GM12878 (cell line): ENCODE measurements around the gene NFATC2. TPM values are rescaled to one million over a fixed set of nuclear protein-coding genes. Genes with fewer than 3 reads are reported as not detected.

Experiments used
- ATAC-seq: fragments of 200-7000 bp; cut with Tn5 transposase; 3 replicates; pipeline ENCODE4 v1.9.1; 2020; ENCODE audit warnings: mild to moderate bottlenecking, moderate library complexity
- BruUV-seq: library from RNA; stranded (reverse); fragments of 400-500 nt; replicated peaks from 2 replicates; lab custom pipeline; 2021; lab: Mats Ljungman, UMichigan
- CTCF ChIA-PET: fragments of 300-600 bp; sonication (Branson Sonifier 250); formaldehyde crosslinking; extraction: SDS; loops from one replicate; lab custom pipeline; 2021; ENCODE audit warnings: inconsistent platforms; lab: Yijun Ruan, JAX
- POLR2A ChIA-PET: fragments of 350-600 bp; formaldehyde crosslinking; extraction: SDS; loops from one replicate; lab custom pipeline; 2021; ENCODE audit warnings: inconsistent platforms; lab: Charles Lee
- RAD21 ChIA-PET: fragments of 300-600 bp; sonication (Branson Sonifier 250); formaldehyde crosslinking; loops from one replicate; lab custom pipeline; 2023; ENCODE audit warnings: antibody characterized with exemption; ENCODE audit not compliant: unreplicated experiment; lab: Charles Lee
- SMC1A ChIA-PET: fragments of 300-600 bp; sonication (Branson Sonifier 250); formaldehyde crosslinking; loops from one replicate; lab custom pipeline; 2023; ENCODE audit not compliant: unreplicated experiment, uncharacterized antibody; lab: Charles Lee
- DNase-seq: peaks from one replicate; pipeline ENCODE4 v3.0.0-alpha.2; 2011; ENCODE audit warnings: low read depth, low spot score
- FAIRE-seq: peaks from 3 replicates; lab custom pipeline; 2011; peaks lifted over from hg19 to GRCh38; lab: Jason Lieb, UNC
- H2AFZ ChIP-seq: 2 replicates; pipeline ENCODE4 v1.6.0; 2011; ENCODE audit warnings: low read depth, low read length, control low read depth; ENCODE audit not compliant: control insufficient read depth
- H3K27ac ChIP-seq: 2 replicates; pipeline ENCODE4 v1.5.1; 2011; ENCODE audit warnings: control low read depth; ENCODE audit not compliant: control insufficient read depth, insufficient read depth
- H3K27me3 ChIP-seq, 2 experiments: replicated peaks in 1 of 2; 2 replicates each; pipeline versions ENCODE4 v1.6.0 to v1.6.1; 2011; ENCODE audit warnings: low read length in 1 of 2; ENCODE audit not compliant: control insufficient read depth in 2 of 2, insufficient read depth in 2 of 2
- H3K36me3 ChIP-seq, 2 experiments: 2 replicates each; pipeline ENCODE4 v1.5.1; 2011; ENCODE audit warnings: low read length in 1 of 2; ENCODE audit not compliant: control insufficient read depth in 2 of 2, insufficient read depth in 2 of 2
- H3K4me1 ChIP-seq: 2 replicates; pipeline ENCODE4 v1.6.1; 2011; ENCODE audit warnings: mild to moderate bottlenecking, low read length, moderate library complexity, mixed read lengths; ENCODE audit not compliant: control insufficient read depth, insufficient read depth
- H3K4me2 ChIP-seq: 2 replicates; pipeline ENCODE4 v1.6.0; 2011; ENCODE audit warnings: control low read depth; ENCODE audit not compliant: control insufficient read depth, insufficient read depth
- H3K4me3 ChIP-seq: fragments of 200-600 bp; sonication (generic); 2 replicates; pipeline ENCODE4 v1.5.1; 2016
- H3K79me2 ChIP-seq: 2 replicates; pipeline ENCODE4 v1.6.0; 2011; ENCODE audit warnings: low read length; ENCODE audit not compliant: control insufficient read depth, insufficient read depth
- H3K9ac ChIP-seq: 2 replicates; pipeline ENCODE4 v1.8.0; 2011; ENCODE audit warnings: low read length, control low read depth, mixed read lengths; ENCODE audit not compliant: control insufficient read depth, insufficient read depth
- H3K9me3 ChIP-seq: replicated peaks from 3 replicates; pipeline ENCODE4 v1.5.1; 2011; ENCODE audit warnings: mild to moderate bottlenecking, low read length; ENCODE audit not compliant: control insufficient read depth, insufficient read depth
- H4K20me1 ChIP-seq: 2 replicates; pipeline ENCODE4 v1.6.0; 2011; ENCODE audit not compliant: control insufficient read depth, insufficient read depth
- BACH1 ChIP-seq: fragments of 450-650 bp; IDR thresholded peaks from 2 replicates; pipeline ENCODE4 v1.6.1; 2017; ENCODE audit warnings: mild to moderate bottlenecking, borderline replicate concordance
- BMI1 ChIP-seq: fragments of 450-650 bp; IDR thresholded peaks from 2 replicates; pipeline ENCODE4 v1.6.1; 2016; ENCODE audit warnings: mild to moderate bottlenecking, moderate library complexity, borderline replicate concordance
- CREM ChIP-seq: IDR thresholded peaks from 2 replicates; pipeline ENCODE4 v1.6.1; 2014; ENCODE audit warnings: antibody characterized with exemption, low read depth
- EED ChIP-seq: sonication (generic); IDR thresholded peaks from 2 replicates; pipeline ENCODE4 v1.6.1; 2016; ENCODE audit warnings: antibody characterized with exemption, low read depth
- ETV6 ChIP-seq, 2 experiments: fragments of 450-650 bp in 1 of 2; IDR thresholded peaks in 1 of 2; conservative IDR thresholded peaks in 1 of 2; 2 replicates each; pipeline ENCODE4 v1.6.1; 2014; ENCODE audit warnings: antibody characterized with exemption in 1 of 2, borderline replicate concordance in 1 of 2, low read depth in 1 of 2, mild to moderate bottlenecking in 1 of 2, moderate library complexity in 1 of 2
- HDAC2 ChIP-seq: fragments of 200-600 bp; sonication (generic); IDR thresholded peaks from 2 replicates; pipeline ENCODE4 v1.6.1; 2017
- RFX5 ChIP-seq: IDR thresholded peaks from 2 replicates; pipeline ENCODE4 v1.6.1; 2011; ENCODE audit warnings: low read depth, low read length, improper control_type of control experiment
- SIX5 ChIP-seq: IDR thresholded peaks from 2 replicates; pipeline ENCODE4 v1.6.1; 2011; ENCODE audit warnings: mild to moderate bottlenecking, low read depth, low read length, moderate library complexity; ENCODE audit not compliant: severe bottlenecking
- TBL1XR1 ChIP-seq: IDR thresholded peaks from 2 replicates; pipeline ENCODE4 v1.6.1; 2012; ENCODE audit warnings: low read depth, low read length, improper control_type of control experiment
- WGBS: methylation state at CpG from one replicate; pipeline ENCODE4 v1.1.6; 2016; ENCODE audit warnings: low lambda C conversion rate; ENCODE audit not compliant: insufficient replicate concordance, insufficient coverage; ENCODE audit errors: missing lambda C conversion rate; 5-methylcytosine and 5-hydroxymethylcytosine counted together
- in situ Hi-C: fragments of 300-500 bp; cut with MboI; formaldehyde crosslinking; loops from 9 replicates; pipeline ENCODE4 v1.14.3; 2018; ENCODE audit warnings: mixed read lengths
- intact Hi-C: fragments of 100-400 bp; cut with micrococcal nuclease; formaldehyde crosslinking; loops from one replicate; pipeline ENCODE4 v1.14.2; 2022; ENCODE audit not compliant: unreplicated experiment
- polyA plus RNA-seq, 11 experiments: library from polyadenylated mRNA; depleted of rRNA in 4 of 11; unstranded in 6 of 11; stranded (reverse) in 5 of 11; fragments of >200 nt; fragmentation: Nextera tagmentation in 4 of 11; fragmentation: Illumina TruSeq in 1 of 11; extraction: Ambion mirVana in 4 of 11; extraction: Trizol in 1 of 11; gene quantifications; 1 replicate in 1 of 11; 2 replicates in 10 of 11; pipeline versions ENCODE4 v1.2.1 to v1.2.3, GENCODE V29; 2011 to 2016; ENCODE audit warnings: inconsistent platforms in 2 of 11, missing spikeins in 2 of 11, low read depth in 1 of 11
- total RNA-seq, 4 experiments: library from RNA; depleted of rRNA in 3 of 4; stranded (reverse); fragments of >200 nt in 3 of 4; fragmentation: Illumina TruSeq in 1 of 4; extraction: Trizol in 1 of 4; gene quantifications; 2 replicates each; pipeline versions ENCODE4 v1.2.1 to v1.2.3, GENCODE V29; 2013 to 2021
- TF ChIP-seq, protein P1 (sequence below): IDR thresholded peaks from 2 replicates; pipeline ENCODE4 v1.6.1; 2012; ENCODE audit warnings: improper control_type of control experiment, low read depth, low read length; ENCODE audit not compliant: insufficient replicate concordance

NFATC2 gene
- total and polyA plus RNA-seq, 10 of the 15 experiments (the other 5 are each of a cell fraction or from before 2014, with no cell fraction given) = 3.3 to 20.0 (median 7.3) TPM

DNA sequence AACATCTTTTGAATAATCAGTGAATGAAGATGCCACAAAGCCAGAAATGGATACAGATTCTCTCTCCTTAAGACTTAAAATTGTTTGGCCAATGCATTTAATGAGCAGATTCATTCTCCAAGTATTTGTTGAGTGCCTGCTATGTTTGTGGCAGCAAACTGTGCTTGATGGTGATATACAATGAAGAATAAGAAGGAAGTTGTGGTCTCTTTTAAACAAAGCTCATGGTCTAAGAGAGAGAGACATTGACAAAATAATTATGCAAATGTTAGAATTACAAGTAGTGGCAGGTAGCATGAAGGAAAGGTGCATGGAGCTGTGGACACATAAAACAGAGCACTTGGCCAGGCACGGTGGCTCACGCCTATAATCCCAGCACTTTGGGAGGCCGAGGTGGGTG, 28.3 kb downstream of the NFATC2 start:
- in situ Hi-C loops = no loop called here
- Histone ChIP-seq H3K4me1 (no peaks in the 10 kb centered on the region), H4K20me1 (no peaks in the 10 kb centered on the region)
- no peak for FAIRE-seq
- no peak for TF ChIP-seq TBL1XR1
- no peak for TF ChIP-seq RFX5
- TF ChIP-seq EED = no peak
- TF ChIP-seq, all 136 proteins: peak for 0
- DNase-seq (no peak), ATAC-seq (no peak)
- no peak overlapping the region for H3K4me3 ChIP-seq
- ChIA-PET CTCF (interaction anchor here (0.8 to 1.0 kb wide), 2 partner anchors 28 to 81 kb away, joined by 3 read pairs; partner anchors contain the start of gene NFATC2), POLR2A (no interaction called here), SMC1A (interaction anchor here (1.4 to 3.7 kb wide), 5 partner anchors 9 to 159 kb away, joined by 3 to 13 read pairs (median 4); no protein-coding TSS in a partner anchor), RAD21 (no interaction called here)
- intact Hi-C loops = no loop called here
- BruUV-seq = no TSS peak
- H3K36me3 ChIP-seq = peaks cover 12 to 14% of the 10 kb centered on the region in 2 experiments; a peak in 3 of 4 replicates
- no peak overlapping the region for H3K4me2 ChIP-seq
- no peaks in the 10 kb centered on the region for H3K27me3 ChIP-seq
- H3K79me2 ChIP-seq = no peaks in the 10 kb centered on the region
- 89% methylated on average over 3 of the region's 3 CpGs for WGBS
- H2AFZ ChIP-seq = no peak overlapping the region
- H3K9ac ChIP-seq = no peak overlapping the region
- no peaks in the 10 kb centered on the region for H3K9me3 ChIP-seq
- no peak overlapping the region for H3K27ac ChIP-seq

DNA sequence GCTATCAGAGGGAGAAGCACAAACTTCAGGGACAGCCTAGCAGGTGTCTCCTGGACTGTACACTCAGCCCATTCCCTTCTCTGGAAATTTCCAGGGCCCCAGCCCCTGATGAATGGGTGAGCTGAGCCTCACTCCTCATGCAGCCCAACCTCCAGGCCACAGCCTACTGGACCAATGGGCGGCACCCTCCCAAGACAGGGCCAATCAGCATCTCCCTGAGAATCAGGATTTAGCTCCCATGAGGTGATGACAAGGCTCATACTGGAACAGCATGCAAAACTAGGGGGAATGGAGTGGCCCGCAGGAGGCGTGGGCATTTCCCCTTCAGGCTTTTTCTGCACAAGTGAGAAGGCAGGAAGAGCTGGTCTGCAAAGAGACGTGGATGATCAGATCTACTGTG, 29.0 kb downstream of the NFATC2 start:
- RAD21 ChIA-PET = no interaction called here
- 71% methylated on average over 4 of the region's 4 CpGs for WGBS
- SMC1A ChIA-PET = interaction anchor here (1.4 to 3.7 kb wide), 4 partner anchors 8 to 158 kb away, joined by 3 to 13 read pairs (median 4); no protein-coding TSS in a partner anchor
- Histone ChIP-seq H3K27ac (no peak overlapping the region), H3K9me3 (no peaks in the 10 kb centered on the region), H3K9ac (no peak overlapping the region), H4K20me1 (no peaks in the 10 kb centered on the region), H2AFZ (no peak overlapping the region), H3K27me3 (no peaks in the 10 kb centered on the region), H3K4me3 (no peak overlapping the region), H3K36me3 (peaks cover 12 to 14% of the 10 kb centered on the region in 2 experiments; a peak in 3 of 4 replicates), H3K4me1 (no peaks in the 10 kb centered on the region), H3K4me2 (no peak overlapping the region), H3K79me2 (no peaks in the 10 kb centered on the region)
- POLR2A ChIA-PET = no interaction called here
- DNase-seq (no peak), ATAC-seq (no peak), FAIRE-seq (no peak)
- in situ Hi-C loops (no loop called here), intact Hi-C loops (no loop called here)
- no TSS peak for BruUV-seq
- CTCF ChIA-PET = interaction anchor here (0.8 to 1.0 kb wide), 2 partner anchors 28 to 81 kb away, joined by 3 read pairs; partner anchors contain the start of gene NFATC2
- TF ChIP-seq CREM = no peak
- TF ChIP-seq BMI1 = no peak
- no peak for TF ChIP-seq HDAC2
- no peak for TF ChIP-seq SIX5
- no peak for TF ChIP-seq ETV6 (conservative IDR thresholded peaks at IDR 0.05 in 1 of 2, IDR thresholded peaks at IDR 0.05 in 1 of 2; ENCODE audit: borderline replicate concordance in 1 of 2, low read depth in 1 of 2)
- TF ChIP-seq BACH1 = no peak
- TF ChIP-seq, protein P1, sequence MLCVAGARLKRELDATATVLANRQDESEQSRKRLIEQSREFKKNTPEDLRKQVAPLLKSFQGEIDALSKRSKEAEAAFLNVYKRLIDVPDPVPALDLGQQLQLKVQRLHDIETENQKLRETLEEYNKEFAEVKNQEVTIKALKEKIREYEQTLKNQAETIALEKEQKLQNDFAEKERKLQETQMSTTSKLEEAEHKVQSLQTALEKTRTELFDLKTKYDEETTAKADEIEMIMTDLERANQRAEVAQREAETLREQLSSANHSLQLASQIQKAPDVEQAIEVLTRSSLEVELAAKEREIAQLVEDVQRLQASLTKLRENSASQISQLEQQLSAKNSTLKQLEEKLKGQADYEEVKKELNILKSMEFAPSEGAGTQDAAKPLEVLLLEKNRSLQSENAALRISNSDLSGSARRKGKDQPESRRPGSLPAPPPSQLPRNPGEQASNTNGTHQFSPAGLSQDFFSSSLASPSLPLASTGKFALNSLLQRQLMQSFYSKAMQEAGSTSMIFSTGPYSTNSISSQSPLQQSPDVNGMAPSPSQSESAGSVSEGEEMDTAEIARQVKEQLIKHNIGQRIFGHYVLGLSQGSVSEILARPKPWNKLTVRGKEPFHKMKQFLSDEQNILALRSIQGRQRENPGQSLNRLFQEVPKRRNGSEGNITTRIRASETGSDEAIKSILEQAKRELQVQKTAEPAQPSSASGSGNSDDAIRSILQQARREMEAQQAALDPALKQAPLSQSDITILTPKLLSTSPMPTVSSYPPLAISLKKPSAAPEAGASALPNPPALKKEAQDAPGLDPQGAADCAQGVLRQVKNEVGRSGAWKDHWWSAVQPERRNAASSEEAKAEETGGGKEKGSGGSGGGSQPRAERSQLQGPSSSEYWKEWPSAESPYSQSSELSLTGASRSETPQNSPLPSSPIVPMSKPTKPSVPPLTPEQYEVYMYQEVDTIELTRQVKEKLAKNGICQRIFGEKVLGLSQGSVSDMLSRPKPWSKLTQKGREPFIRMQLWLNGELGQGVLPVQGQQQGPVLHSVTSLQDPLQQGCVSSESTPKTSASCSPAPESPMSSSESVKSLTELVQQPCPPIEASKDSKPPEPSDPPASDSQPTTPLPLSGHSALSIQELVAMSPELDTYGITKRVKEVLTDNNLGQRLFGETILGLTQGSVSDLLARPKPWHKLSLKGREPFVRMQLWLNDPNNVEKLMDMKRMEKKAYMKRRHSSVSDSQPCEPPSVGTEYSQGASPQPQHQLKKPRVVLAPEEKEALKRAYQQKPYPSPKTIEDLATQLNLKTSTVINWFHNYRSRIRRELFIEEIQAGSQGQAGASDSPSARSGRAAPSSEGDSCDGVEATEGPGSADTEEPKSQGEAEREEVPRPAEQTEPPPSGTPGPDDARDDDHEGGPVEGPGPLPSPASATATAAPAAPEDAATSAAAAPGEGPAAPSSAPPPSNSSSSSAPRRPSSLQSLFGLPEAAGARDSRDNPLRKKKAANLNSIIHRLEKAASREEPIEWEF = no peak
